ENCODE results near the gene TPPP3.
"Not testable (repeated sequence)": the region's sequence is repeated elsewhere in the genome, so short reads cannot be mapped to it uniquely, and the experiment has no call there.

TPPP3 gene

DNA sequence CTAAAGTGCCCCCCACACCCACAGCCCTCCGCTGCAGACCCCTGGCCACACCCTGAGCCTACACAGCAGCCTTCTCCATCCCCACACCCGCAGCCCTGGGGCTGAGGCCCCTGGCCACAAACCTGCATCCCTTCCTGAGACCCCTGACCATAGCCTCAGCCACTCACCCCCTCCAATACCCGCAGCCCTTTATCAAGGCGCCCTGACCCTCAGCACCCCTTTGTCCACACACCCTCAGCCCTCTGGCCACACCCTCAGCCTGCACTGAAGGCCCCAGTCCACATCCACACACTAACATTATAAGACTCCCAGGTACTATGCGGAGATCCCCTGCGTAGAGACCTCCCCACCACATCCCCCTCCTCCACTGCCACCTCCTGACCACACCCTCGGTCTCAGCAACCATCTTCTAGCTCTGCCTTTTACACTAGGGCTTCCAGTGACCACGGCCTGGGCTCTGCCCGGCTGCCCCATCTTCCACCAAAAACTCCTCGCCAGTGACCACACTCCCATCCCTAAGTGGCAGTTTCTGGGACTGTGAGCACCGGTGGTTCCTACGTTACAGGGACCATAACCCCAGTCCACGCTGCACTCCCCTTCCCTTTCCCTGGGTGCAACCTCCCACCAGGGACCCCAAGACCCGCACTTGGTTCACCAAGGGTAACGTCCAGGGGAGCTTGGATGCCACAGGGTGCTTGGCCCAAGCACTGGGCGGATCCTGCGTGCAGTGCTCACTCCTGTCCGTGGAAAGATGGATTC lies 818 bp downstream of the TPPP3 start:
- DNase-seq (ENCODE audit: extremely low spot score, insufficient read length, low read depth) (no peak), FAIRE-seq (no peak)

- FAIRE-seq (no peak), DNase-seq (ENCODE audit: extremely low spot score, insufficient read length, low read depth) (no peak)
Measured at GRCh38 chr16:67391424-67392300, 1.6 kb downstream of the TPPP3 start.

- no peak for FAIRE-seq
Measured at GRCh38 chr16:67390816-67391423, 2.4 kb downstream of the TPPP3 start.

GRCh38 chr16:67389911-67390815 lies 3.1 kb downstream of the TPPP3 start:
- DNase-seq (ENCODE audit: extremely low spot score, insufficient read length, low read depth) (no peak), FAIRE-seq (no peak)

More at GRCh38 chr16:67390816-67391423, 2.4 kb downstream of the TPPP3 start:
- DNase-seq (ENCODE audit: extremely low spot score, insufficient read length, low read depth): no peak

GRCh38 chr16:67388591-67388990 lies 4.7 kb downstream of the TPPP3 start:
- no peak for DNase-seq (ENCODE audit: extremely low spot score, insufficient read length, low read depth)
- FAIRE-seq: no peak

DNA sequence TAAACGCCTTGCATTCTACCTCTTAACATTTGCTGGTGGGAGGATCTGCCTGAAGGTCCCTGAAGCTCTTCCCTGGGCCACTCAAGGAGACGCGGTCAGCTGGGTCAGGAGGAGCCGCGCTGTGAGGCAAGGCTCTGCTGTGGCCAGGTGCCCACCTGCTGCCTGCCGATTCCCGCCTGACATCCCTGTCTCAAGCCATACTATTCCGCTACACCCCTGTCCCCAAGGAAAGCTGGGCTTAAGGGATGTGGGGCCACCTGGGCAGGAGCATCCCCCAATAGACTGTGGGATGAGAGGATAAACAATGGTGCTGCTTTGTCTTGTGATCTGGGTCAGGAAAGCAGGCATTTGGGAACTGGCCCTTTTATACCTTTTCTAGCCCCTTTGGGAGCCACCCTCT lies 5.1 kb downstream of the TPPP3 start:
- DNase-seq (ENCODE audit: extremely low spot score, insufficient read length, low read depth) (no peak), FAIRE-seq (no peak)

DNA sequence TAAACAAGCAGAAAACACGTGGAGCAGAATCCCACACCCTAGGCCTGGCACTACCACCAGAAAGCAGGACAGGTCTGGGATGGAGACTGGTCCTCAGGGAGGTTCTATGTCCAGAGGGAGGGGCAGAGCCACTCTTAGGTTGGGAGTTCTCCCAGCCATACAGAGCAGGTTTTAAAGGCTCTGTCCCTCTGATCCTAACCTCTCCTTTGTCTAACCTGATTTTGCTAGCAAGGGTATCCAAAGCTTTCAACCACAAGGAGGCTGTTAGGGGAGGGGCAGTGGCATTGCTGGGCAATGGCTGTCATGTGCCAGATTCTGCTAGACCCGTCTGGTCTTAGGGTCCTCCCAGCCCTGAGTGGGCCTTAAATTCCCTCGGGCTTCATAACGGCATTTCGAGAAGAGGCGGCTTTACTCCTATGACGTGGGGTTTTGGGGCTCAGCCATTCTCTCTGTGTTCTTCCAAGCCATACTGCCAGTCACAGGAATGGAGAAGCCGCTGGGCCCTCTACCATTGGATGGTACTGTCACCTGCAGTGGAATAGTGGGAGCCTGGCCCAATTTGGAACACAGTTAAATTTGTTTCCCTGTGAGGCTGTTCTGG lies 5.7 kb downstream of the TPPP3 start:
- DNase-seq (ENCODE audit: extremely low spot score, insufficient read length, low read depth) (no peak), FAIRE-seq (no peak)

DNA sequence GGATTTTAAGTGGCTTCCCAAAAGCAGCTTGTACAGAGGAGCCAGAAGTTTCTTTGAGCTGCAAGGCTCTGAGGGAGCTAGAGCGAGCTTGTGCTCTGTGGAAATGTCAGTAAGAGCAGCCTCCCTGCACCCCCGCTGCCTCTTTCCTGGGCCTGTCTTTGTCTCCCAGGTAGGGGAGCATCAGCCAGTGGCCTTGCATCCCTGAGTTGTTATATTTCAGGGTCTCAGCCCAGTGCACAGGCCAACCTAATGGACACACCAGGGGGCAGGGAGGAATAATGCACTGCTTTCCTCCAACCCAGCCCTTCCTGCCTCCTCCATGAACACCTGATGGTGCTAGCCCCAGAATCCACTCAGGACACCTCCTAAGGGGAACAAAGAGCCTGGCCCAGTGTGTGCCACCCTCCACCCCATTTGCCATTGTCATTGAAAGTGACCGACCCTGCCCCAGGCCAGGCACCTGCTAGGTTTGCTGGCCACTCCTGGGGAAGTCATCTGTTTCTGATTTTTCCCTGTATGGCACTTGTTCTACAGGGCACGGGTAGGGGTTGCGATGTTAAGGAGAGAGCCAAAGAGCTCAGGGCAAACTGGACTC lies 6.3 kb downstream of the TPPP3 start:
- FAIRE-seq: no peak

GRCh38 chr16:67384778-67385510 lies 8.4 kb downstream of the TPPP3 start:
- no peak for FAIRE-seq
- DNase-seq (ENCODE audit: extremely low spot score, insufficient read length, low read depth): no peak

More for the DNA sequence above, 6.3 kb downstream of the TPPP3 start:
- no peak for DNase-seq (ENCODE audit: extremely low spot score, insufficient read length, low read depth)

- DNase-seq (ENCODE audit: extremely low spot score, insufficient read length, low read depth): no peak
- no peak for FAIRE-seq
Measured at GRCh38 chr16:67383284-67383683, 10.0 kb downstream of the TPPP3 start.

GRCh38 chr16:67378642-67379041 lies 14.7 kb downstream of the TPPP3 start:
- DNase-seq (ENCODE audit: extremely low spot score, insufficient read length, low read depth): no peak

DNA sequence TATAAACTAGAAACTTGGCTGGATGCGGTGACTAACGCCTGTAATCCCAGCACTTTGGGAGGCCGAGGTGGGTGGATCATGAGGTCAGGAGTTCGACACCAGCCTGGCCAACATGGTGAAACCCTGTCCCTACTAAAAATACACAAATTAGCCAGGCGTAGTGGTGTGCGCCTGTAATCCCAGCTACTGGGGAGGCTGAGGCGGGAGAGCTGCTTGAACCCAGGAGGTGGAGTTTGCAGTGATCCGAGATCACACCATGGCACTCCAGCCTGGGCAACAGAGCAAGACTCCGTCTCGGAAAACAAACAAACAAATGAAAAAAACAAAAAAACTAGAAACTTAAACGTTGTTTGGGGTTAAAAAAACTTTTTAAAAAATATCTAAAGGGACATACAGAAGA lies 17.3 kb downstream of the TPPP3 start:
- FAIRE-seq; DNase-seq (ENCODE audit: extremely low spot score, insufficient read length, low read depth): not testable (repeated sequence)

More at GRCh38 chr16:67378642-67379041, 14.7 kb downstream of the TPPP3 start:
- no peak for FAIRE-seq

GRCh38 chr16:67372664-67373063 lies 20.6 kb downstream of the TPPP3 start:
- DNase-seq (ENCODE audit: extremely low spot score, insufficient read length, low read depth) (no peak), FAIRE-seq (no peak)

DNA sequence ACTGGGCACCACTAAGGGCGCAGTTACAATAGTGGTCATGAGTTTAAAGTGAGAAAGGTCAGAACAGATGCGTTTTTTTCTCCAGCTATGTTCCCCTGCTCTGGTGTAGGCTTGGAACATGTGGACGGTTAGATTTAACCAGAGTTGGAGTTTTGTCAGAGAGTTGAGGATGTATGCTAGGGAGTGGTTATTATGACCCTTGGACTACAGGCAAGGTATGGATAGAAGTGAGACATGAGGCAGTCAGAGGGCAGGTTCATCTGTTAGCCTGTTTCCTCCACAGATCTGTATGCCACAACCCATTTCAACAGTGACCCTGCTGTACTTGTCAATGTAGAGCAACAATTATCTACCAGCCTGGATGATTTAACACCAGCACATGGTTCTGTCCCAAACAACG lies 22.6 kb downstream of the TPPP3 start:
- FAIRE-seq: no peak
- no peak for DNase-seq (ENCODE audit: extremely low spot score, insufficient read length, low read depth)

DNA sequence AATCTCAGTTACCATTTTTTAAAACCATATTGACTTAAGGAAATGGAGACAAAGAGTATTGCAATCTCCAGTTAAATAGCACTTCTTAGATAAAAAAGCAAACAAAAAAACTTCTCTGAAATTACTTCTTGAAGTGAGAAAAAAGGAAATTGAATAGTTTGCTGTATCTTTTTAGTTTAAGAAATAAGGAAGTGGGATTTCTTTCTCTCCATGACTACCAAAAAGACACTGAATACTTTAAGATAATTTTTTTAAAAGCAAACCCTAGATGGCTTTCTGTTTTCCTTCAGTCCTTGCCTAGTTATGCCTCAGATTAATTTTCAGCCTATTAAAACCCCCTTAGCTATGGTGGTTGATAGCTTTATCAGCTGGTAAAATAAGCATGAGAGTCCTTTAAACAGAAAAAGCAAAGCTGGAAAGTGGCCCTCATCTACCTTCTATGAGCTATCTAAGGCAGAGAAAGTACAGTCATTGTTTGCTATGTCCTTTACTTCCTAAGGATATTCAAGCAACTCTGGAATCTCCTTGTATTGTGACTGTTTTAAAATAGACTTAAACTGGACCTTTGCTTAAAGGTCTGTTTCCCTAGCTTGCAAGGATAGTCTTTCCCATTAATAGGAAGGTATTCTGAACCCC lies 28.6 kb downstream of the TPPP3 start:
- FAIRE-seq: no peak
- no peak for DNase-seq (ENCODE audit: extremely low spot score, insufficient read length, low read depth)

- DNase-seq (ENCODE audit: extremely low spot score, insufficient read length, low read depth) (no peak), FAIRE-seq (no peak)
Measured at GRCh38 chr16:67361038-67361437, 32.3 kb downstream of the TPPP3 start.

DNA sequence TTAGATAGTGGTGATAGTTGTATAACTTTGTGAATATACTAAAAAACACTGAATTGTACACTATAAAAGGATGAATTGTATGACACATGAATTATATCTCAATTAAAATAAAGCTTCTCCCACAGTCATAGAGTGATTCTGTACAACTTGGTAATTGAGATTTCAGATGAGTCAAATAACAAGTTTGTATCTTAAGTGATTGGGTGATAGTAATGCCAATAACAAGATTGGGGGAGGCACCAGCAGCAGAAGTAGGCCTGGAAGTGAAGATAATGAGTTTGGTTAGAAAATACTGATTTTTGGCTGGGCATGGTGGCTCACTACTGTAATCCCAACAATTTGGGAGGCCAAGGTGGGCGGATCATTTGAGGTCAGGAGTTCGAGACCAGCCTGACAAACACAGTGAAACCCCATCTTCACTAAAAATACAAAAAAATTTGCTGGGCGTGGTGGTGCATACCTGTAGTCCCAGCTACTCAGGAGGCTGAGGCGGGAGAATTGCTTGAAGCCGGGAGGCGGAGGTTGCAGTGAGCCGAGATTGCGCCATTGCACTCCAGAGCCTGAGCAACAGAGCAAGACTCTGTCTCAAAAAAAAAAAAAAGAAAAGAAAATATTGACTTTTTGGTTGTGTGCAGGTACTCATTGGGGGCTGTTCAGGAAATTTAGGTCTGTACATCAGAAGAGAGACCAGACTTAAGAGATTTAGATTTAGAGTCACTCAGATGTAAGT lies 33.6 kb downstream of the TPPP3 start:
- DNase-seq (ENCODE audit: extremely low spot score, insufficient read length, low read depth); FAIRE-seq: not testable (repeated sequence)

Measured in GM18507 (cell line).